IMR-90 (cell line): ENCODE measurements around the gene GIMD1. TPM values are rescaled to one million over a fixed set of nuclear protein-coding genes. Genes with fewer than 3 reads are reported as not detected.

ENCODE experiments used
- ATAC-seq: fragments of 200-7000 bp; cut with Tn5 transposase; 2 replicates; pipeline ENCODE4 v1.9.1; 2020; ENCODE audit warnings: low read depth, mild to moderate bottlenecking, moderate library complexity
- BruUV-seq: library from RNA; stranded (reverse); fragments of 400-500 nt; replicated peaks from 2 replicates; lab custom pipeline; 2021; lab: Mats Ljungman, UMichigan
- CTCF ChIA-PET: fragments of 300-600 bp; formaldehyde crosslinking; extraction: SDS; loops from one replicate; lab custom pipeline; 2021; ENCODE audit warnings: antibody characterized with exemption; lab: Yijun Ruan, JAX
- POLR2A ChIA-PET: fragments of 300-600 bp; sonication (Branson Sonifier 250); formaldehyde crosslinking; loops from one replicate; lab custom pipeline; 2022; ENCODE audit warnings: antibody characterized with exemption; ENCODE audit not compliant: unreplicated experiment; lab: Charles Lee
- DNase-seq: peaks from one replicate; pipeline ENCODE4 v3.0.0; 2013
- H2AFZ ChIP-seq: replicated peaks from 2 replicates; pipeline ENCODE3; 2013; ENCODE audit warnings: low read length, mild to moderate bottlenecking; ENCODE audit not compliant: poor library complexity
- H2AK5ac ChIP-seq: 2 replicates; pipeline ENCODE4 v1.6.1; 2013; ENCODE audit warnings: low read depth, low read length, inconsistent platforms
- H2AK9ac ChIP-seq: replicated peaks from 2 replicates; pipeline ENCODE3; 2013; ENCODE audit warnings: mild to moderate bottlenecking, low read depth, low read length, moderate library complexity; ENCODE audit not compliant: poor library complexity
- H2BK120ac ChIP-seq: 2 replicates; pipeline ENCODE4 v1.6.1; 2013; ENCODE audit warnings: low read depth, low read length, inconsistent platforms
- H2BK15ac ChIP-seq: 3 replicates; pipeline ENCODE4 v1.6.1; 2013; ENCODE audit warnings: low read depth, low read length, inconsistent platforms
- H2BK20ac ChIP-seq: 2 replicates; pipeline ENCODE4 v1.6.1; 2013; ENCODE audit warnings: low read depth, mild to moderate bottlenecking, inconsistent platforms, low read length, moderate library complexity
- H2BK5ac ChIP-seq: 2 replicates; pipeline ENCODE4 v1.6.1; 2013; ENCODE audit warnings: mild to moderate bottlenecking, low read depth, low read length, inconsistent platforms; ENCODE audit not compliant: poor library complexity, severe bottlenecking
- H3K14ac ChIP-seq: replicated peaks from 2 replicates; pipeline ENCODE4 v1.6.1; 2013; ENCODE audit warnings: low read depth, low read length, inconsistent platforms
- H3K18ac ChIP-seq: 2 replicates; pipeline ENCODE4 v1.6.1; 2013; ENCODE audit warnings: low read depth, low read length, control low read depth
- H3K23ac ChIP-seq: 2 replicates; pipeline ENCODE4 v1.6.1; 2013; ENCODE audit warnings: low read depth, low read length, inconsistent platforms
- H3K27ac ChIP-seq: 2 replicates; pipeline ENCODE4 v1.5.1; 2013; ENCODE audit warnings: mild to moderate bottlenecking, control low read depth, low read length; ENCODE audit not compliant: insufficient read depth
- H3K27me3 ChIP-seq: 2 replicates; pipeline ENCODE4 v1.6.1; 2013; ENCODE audit warnings: low read length; ENCODE audit not compliant: control insufficient read depth, insufficient read depth
- H3K36me3 ChIP-seq: 2 replicates; pipeline ENCODE4 v1.6.1; 2013; ENCODE audit warnings: low read length, mixed read lengths; ENCODE audit not compliant: control insufficient read depth, insufficient read depth
- H3K4ac ChIP-seq: 2 replicates; pipeline ENCODE4 v1.6.1; 2013; ENCODE audit warnings: low read depth, low read length, inconsistent platforms
- H3K4me1 ChIP-seq: 2 replicates; pipeline ENCODE4 v1.6.1; 2013; ENCODE audit warnings: low read length, mixed read lengths; ENCODE audit not compliant: control insufficient read depth, insufficient read depth
- H3K4me2 ChIP-seq: 2 replicates; pipeline ENCODE4 v1.6.1; 2013; ENCODE audit warnings: low read depth, mild to moderate bottlenecking, control low read depth, low read length, moderate library complexity
- H3K4me3 ChIP-seq: 2 replicates; pipeline ENCODE4 v1.5.1; 2013; ENCODE audit warnings: low read depth, mild to moderate bottlenecking, control low read depth, low read length, moderate library complexity; ENCODE audit not compliant: insufficient read depth
- H3K56ac ChIP-seq: 2 replicates; pipeline ENCODE4 v1.6.1; 2013; ENCODE audit warnings: low read length, inconsistent platforms; ENCODE audit not compliant: insufficient read depth; ENCODE audit errors: extremely low read depth
- H3K79me1 ChIP-seq, 2 experiments: 2 replicates each; pipeline ENCODE4 v1.6.1; 2013; ENCODE audit warnings: low read length in 2 of 2, inconsistent platforms in 1 of 2, low read depth in 1 of 2
- H3K9ac ChIP-seq: 2 replicates; pipeline ENCODE4 v1.6.1; 2013; ENCODE audit warnings: low read depth, low read length, control low read depth
- H3K9me1 ChIP-seq: 2 replicates; pipeline ENCODE4 v1.6.1; 2013; ENCODE audit warnings: low read length, inconsistent platforms; ENCODE audit not compliant: insufficient read depth
- H3K9me3 ChIP-seq: 2 replicates; pipeline ENCODE4 v1.6.1; 2013; ENCODE audit warnings: low read length; ENCODE audit not compliant: control insufficient read depth, insufficient read depth
- H4K20me1 ChIP-seq: 2 replicates; pipeline ENCODE4 v1.6.1; 2013; ENCODE audit warnings: low read length, inconsistent platforms; ENCODE audit not compliant: insufficient read depth
- H4K5ac ChIP-seq: 2 replicates; pipeline ENCODE4 v1.6.1; 2013; ENCODE audit warnings: mild to moderate bottlenecking, low read depth, low read length, control low read depth
- H4K8ac ChIP-seq, 2 experiments: 2 replicates each; pipeline ENCODE4 v1.6.1; 2013; ENCODE audit warnings: low read depth in 2 of 2, low read length in 2 of 2, control low read depth in 1 of 2, inconsistent platforms in 1 of 2
- H4K91ac ChIP-seq: 2 replicates; pipeline ENCODE4 v1.6.1; 2013; ENCODE audit warnings: low read depth, low read length, inconsistent platforms; ENCODE audit not compliant: insufficient read depth
- CTCF ChIP-seq: conservative IDR thresholded peaks from 2 replicates; pipeline ENCODE4 v1.5.1; 2012; ENCODE audit warnings: mild to moderate bottlenecking, low read depth, low read length, improper control_type of control experiment
- MAFK ChIP-seq: IDR thresholded peaks from 2 replicates; pipeline ENCODE4 v1.6.1; 2012; ENCODE audit warnings: low read depth, low read length, improper control_type of control experiment
- MXI1 ChIP-seq: IDR thresholded peaks from 2 replicates; pipeline ENCODE4 v1.6.1; 2012; ENCODE audit warnings: low read depth, mild to moderate bottlenecking, low read length, moderate library complexity, borderline replicate concordance
- NFE2L2 ChIP-seq: fragments of 150-350 bp; IDR thresholded peaks from 2 replicates; pipeline ENCODE4 v1.6.1; 2016; ENCODE audit warnings: low read depth, mild to moderate bottlenecking, low read length
- RAD21 ChIP-seq: IDR thresholded peaks from 2 replicates; pipeline ENCODE4 v1.6.1; 2012; ENCODE audit warnings: low read length, improper control_type of control experiment
- RCOR1 ChIP-seq: IDR thresholded peaks from 2 replicates; pipeline ENCODE4 v1.6.1; 2012; ENCODE audit warnings: mild to moderate bottlenecking, low read length, improper control_type of control experiment; ENCODE audit not compliant: insufficient replicate concordance
- SMC3 ChIP-seq: fragments of 150-350 bp; IDR thresholded peaks from 2 replicates; pipeline ENCODE4 v1.6.1; 2016; ENCODE audit warnings: low read depth, mild to moderate bottlenecking, antibody characterized with exemption, low read length, moderate library complexity
- USF2 ChIP-seq: fragments of 150-350 bp; IDR thresholded peaks from 2 replicates; pipeline ENCODE4 v1.6.1; 2017; ENCODE audit warnings: mild to moderate bottlenecking, antibody characterized with exemption, low read length, low read depth
- WGBS, 2 experiments: methylation state at CpG; one replicate each; pipeline versions ENCODE4 v1.1.5 to v1.1.7; 2013; ENCODE audit warnings: missing lambda C conversion rate in 2 of 2; ENCODE audit not compliant: insufficient read length in 1 of 2; ENCODE audit errors: extremely low coverage in 2 of 2; 5-methylcytosine and 5-hydroxymethylcytosine counted together
- dilution Hi-C: fragments of 300-500 bp; cut with HindIII; formaldehyde crosslinking; loops from one replicate; pipeline ENCODE4 v1.14.3; 2018; ENCODE audit warnings: low sequenced_read_pairs; ENCODE audit not compliant: unreplicated experiment
- in situ Hi-C: fragments of 300-500 bp; cut with MboI; formaldehyde crosslinking; loops from 3 replicates; pipeline ENCODE4 v1.14.3; 2019; ENCODE audit warnings: low sequenced_read_pairs, inconsistent platforms, mixed read lengths
- intact Hi-C: fragments of 100-400 bp; cut with micrococcal nuclease; formaldehyde crosslinking; loops from 2 replicates; pipeline ENCODE4 v1.10.0; 2022
- polyA plus RNA-seq, 3 experiments: library from polyadenylated mRNA; depleted of rRNA; stranded (reverse); fragments of >200 nt; gene quantifications; 2 replicates each; pipeline ENCODE4 v1.2.3, GENCODE V29; 2012; ENCODE audit warnings: low replicate concordance in 1 of 3
- total RNA-seq: library from RNA; depleted of rRNA; stranded (reverse); fragments of >200 nt; gene quantifications from 2 replicates; pipeline ENCODE4 v1.2.3, GENCODE V29; 2012

Gene GIMD1
- total and polyA plus RNA-seq, 2 of the 4 experiments (the other 2 are of a cell fraction), result 0.07 TPM; not detected in 1

- Histone ChIP-seq H3K4me2 (peak overlapping the region; percentile 46; the same call in 1 of the 2 replicates), H3K9me3 (no peaks in the 10 kb centered on the region), H3K23ac (no peak overlapping the region), H3K9me1 (0 out of 2 replicates have a peak, but pooled peaks cover 3% of the 10 kb centered on the region), H3K4ac (no peak overlapping the region), H4K20me1 (peaks cover 3% of the 10 kb centered on the region; the same call in 1 of the 2 replicates), H3K14ac (no peak overlapping the region), H3K4me3 (no peak overlapping the region), H2AK5ac (no peak overlapping the region), H3K4me1 (peaks cover 3% of the 10 kb centered on the region), H4K5ac (no peak overlapping the region), H2BK15ac (no peak overlapping the region), H3K27ac (no peak overlapping the region), H2BK120ac (no peak overlapping the region), H3K18ac (no peak overlapping the region), H4K91ac (no peak overlapping the region), H3K36me3 (no peaks in the 10 kb centered on the region), H2BK5ac (no peak overlapping the region), H2AFZ (no peak overlapping the region), H3K27me3 (no peaks in the 10 kb centered on the region; the same call in 1 of the 2 replicates), H3K9ac (no peak overlapping the region), H2AK9ac (no peak overlapping the region), H4K8ac (no peak overlapping the region), H3K79me1 (no peaks in the 10 kb centered on the region), H3K56ac (no peak overlapping the region), H2BK20ac (no peak overlapping the region)
- ChIA-PET POLR2A (no interaction called here), CTCF (interaction anchor here (0.8 to 2.0 kb wide), 6 partner anchors 14 to 529 kb away, joined by 3 to 7 read pairs (median 3); no protein-coding TSS in a partner anchor)
- no CpG with 5 or more reads among the region's 6 CpGs for WGBS, 2 experiments
- dilution Hi-C loops (no loop called here), in situ Hi-C loops (loop anchor here (5.0 kb wide), 2 partner anchors 133 to 528 kb away; no protein-coding TSS in a partner anchor), intact Hi-C loops (loop anchor here (1.0 to 5.0 kb wide), 6 partner anchors 103 to 1297 kb away; no protein-coding TSS in a partner anchor)
- BruUV-seq, result no TSS peak
- ATAC-seq, result peak; percentile 56
- DNase-seq, result peak; percentile 86
- no peak for TF ChIP-seq NFE2L2
- TF ChIP-seq RAD21, result peak; percentile 80
- TF ChIP-seq SMC3, result peak; percentile 73
- no peak for TF ChIP-seq USF2
- TF ChIP-seq MAFK, result no peak
- no peak for TF ChIP-seq MXI1
- no peak for TF ChIP-seq RCOR1
- peak; percentile 83 for TF ChIP-seq CTCF
Measured at GRCh38 chr4:106369456-106370060, 980 bp upstream of the GIMD1 start.
